Ishikawa (cell line): ENCODE data around the gene HTD2.

ENCODE experiments used
- CEBPB ChIP-seq: IDR thresholded peaks from 2 replicates; pipeline ENCODE4 v1.6.1; 2012
- CREB1 ChIP-seq: IDR thresholded peaks from 2 replicates; pipeline ENCODE4 v1.6.1; 2012; ENCODE audit warnings: low read depth
- EGR1 ChIP-seq: IDR thresholded peaks from 2 replicates; pipeline ENCODE4 v1.6.1; 2012
- EP300 ChIP-seq: IDR thresholded peaks from 2 replicates; pipeline ENCODE4 v1.6.1; 2012; ENCODE audit warnings: borderline replicate concordance
- FOXM1 ChIP-seq: IDR thresholded peaks from 2 replicates; pipeline ENCODE4 v1.6.1; 2012; ENCODE audit warnings: low read depth, borderline replicate concordance
- NFIC ChIP-seq: IDR thresholded peaks from 2 replicates; pipeline ENCODE4 v1.6.1; 2012
- RAD21 ChIP-seq: IDR thresholded peaks from 2 replicates; pipeline ENCODE4 v1.6.1; 2012; ENCODE audit warnings: low read depth
- TAF1 ChIP-seq: IDR thresholded peaks from 2 replicates; pipeline ENCODE4 v1.6.1; 2012; ENCODE audit warnings: low read depth, mild to moderate bottlenecking
- TCF12 ChIP-seq: IDR thresholded peaks from 2 replicates; pipeline ENCODE4 v1.6.1; 2012; ENCODE audit warnings: low read depth
- TEAD4 ChIP-seq: IDR thresholded peaks from 2 replicates; pipeline ENCODE4 v1.6.1; 2012
- USF1 ChIP-seq: IDR thresholded peaks from 2 replicates; pipeline ENCODE4 v1.6.1; 2012
- YY1 ChIP-seq: IDR thresholded peaks from 2 replicates; pipeline ENCODE4 v1.6.1; 2012; ENCODE audit warnings: low read depth
- ZBTB7A ChIP-seq: IDR thresholded peaks from 2 replicates; pipeline ENCODE4 v1.6.1; 2012; ENCODE audit warnings: low read depth
- TF ChIP-seq, protein P1 (sequence below): IDR thresholded peaks from 2 replicates; pipeline ENCODE4 v1.6.1; 2012; ENCODE audit warnings: low read depth, mild to moderate bottlenecking

The HTD2 gene

GRCh38 chr3:58299839-58300516 is 6.3 kb upstream of the HTD2 start:
- no peak for TF ChIP-seq FOXM1
- peak; percentile 46 for TF ChIP-seq RAD21
- TF ChIP-seq EGR1, result no peak
- no peak for TF ChIP-seq NFIC

- TF ChIP-seq RAD21, result peak; percentile 36; the same call in 1 of the 2 replicates
- no peak for TF ChIP-seq CEBPB
- TF ChIP-seq EP300, result no peak
These were observed 1.4 kb downstream of the HTD2 start for GRCh38 chr3:58307639-58308215.

GRCh38 chr3:58308728-58309127 is 2.4 kb downstream of the HTD2 start:
- TF ChIP-seq NFIC, result peak; percentile 58
- TF ChIP-seq, protein P1, sequence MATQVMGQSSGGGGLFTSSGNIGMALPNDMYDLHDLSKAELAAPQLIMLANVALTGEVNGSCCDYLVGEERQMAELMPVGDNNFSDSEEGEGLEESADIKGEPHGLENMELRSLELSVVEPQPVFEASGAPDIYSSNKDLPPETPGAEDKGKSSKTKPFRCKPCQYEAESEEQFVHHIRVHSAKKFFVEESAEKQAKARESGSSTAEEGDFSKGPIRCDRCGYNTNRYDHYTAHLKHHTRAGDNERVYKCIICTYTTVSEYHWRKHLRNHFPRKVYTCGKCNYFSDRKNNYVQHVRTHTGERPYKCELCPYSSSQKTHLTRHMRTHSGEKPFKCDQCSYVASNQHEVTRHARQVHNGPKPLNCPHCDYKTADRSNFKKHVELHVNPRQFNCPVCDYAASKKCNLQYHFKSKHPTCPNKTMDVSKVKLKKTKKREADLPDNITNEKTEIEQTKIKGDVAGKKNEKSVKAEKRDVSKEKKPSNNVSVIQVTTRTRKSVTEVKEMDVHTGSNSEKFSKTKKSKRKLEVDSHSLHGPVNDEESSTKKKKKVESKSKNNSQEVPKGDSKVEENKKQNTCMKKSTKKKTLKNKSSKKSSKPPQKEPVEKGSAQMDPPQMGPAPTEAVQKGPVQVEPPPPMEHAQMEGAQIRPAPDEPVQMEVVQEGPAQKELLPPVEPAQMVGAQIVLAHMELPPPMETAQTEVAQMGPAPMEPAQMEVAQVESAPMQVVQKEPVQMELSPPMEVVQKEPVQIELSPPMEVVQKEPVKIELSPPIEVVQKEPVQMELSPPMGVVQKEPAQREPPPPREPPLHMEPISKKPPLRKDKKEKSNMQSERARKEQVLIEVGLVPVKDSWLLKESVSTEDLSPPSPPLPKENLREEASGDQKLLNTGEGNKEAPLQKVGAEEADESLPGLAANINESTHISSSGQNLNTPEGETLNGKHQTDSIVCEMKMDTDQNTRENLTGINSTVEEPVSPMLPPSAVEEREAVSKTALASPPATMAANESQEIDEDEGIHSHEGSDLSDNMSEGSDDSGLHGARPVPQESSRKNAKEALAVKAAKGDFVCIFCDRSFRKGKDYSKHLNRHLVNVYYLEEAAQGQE, result no peak

DNA sequence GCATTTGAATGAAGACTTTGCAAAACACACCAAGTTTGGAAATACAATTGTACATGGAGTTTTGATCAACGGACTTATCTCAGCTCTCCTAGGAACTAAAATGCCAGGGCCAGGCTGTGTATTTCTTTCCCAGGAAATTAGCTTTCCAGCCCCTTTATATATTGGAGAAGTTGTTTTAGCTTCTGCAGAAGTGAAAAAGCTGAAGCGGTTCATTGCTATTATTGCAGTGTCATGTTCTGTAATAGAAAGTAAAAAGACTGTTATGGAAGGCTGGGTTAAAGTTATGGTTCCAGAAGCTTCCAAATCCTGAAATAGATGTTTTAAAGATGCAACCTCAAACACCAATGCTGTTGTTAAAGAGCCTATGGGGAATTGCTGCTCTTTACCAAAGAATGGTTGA is 11.5 kb downstream of the HTD2 start:
- TF ChIP-seq TEAD4, result no peak
- TF ChIP-seq ZBTB7A, result no peak
- no peak for TF ChIP-seq FOXM1

DNA sequence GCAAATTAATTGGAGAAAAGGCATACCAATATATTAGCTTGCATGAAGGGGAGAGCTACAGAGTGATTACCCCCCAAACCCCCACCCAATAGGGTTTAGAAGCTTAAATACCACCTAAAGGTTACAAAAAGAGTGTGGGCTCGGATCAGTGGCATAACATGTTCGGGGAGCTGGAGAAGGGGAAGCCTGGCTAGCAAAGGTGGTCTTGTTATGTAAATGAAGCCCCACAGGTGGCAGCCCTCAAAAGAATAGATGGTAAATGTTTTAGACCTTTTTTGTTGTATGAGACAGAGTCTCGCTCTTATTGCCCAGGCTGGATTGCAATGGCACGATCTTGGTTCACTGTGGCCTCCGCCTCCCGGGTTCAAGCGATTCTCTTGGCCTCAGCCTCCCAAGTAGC is 15.5 kb downstream of the HTD2 start:
- no peak for TF ChIP-seq EGR1
- no peak for TF ChIP-seq CREB1
- no peak for TF ChIP-seq USF1
- TF ChIP-seq, protein P1, result no peak
- no peak for TF ChIP-seq TCF12
- TF ChIP-seq YY1, result no peak
- TF ChIP-seq ZBTB7A, result no peak

DNA sequence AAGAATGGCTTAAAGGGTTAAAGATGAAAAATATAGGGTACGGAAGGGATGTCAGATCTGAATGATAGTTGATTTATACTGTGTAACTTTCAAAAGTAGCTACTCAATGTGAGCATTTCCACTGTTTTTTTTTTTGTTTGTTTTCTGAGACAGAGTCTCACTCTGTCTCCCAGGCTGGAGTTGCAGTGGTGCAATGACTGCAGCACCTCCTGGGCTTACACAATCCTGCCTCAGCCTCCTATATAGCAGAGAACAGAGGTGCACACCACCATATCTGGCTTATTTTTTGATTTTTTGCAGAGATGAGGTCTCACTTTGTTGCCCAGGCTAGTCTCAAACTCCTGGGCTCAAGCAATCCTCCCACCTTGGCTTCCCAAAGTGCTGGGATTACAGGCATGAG is 16.5 kb downstream of the HTD2 start:
- TF ChIP-seq, protein P1, result no peak
- TF ChIP-seq TEAD4 (no peak), USF1 (no peak), TAF1 (no peak), TCF12 (no peak)
